Naive B cell (primary cell): ENCODE measurements around the gene GALNT17. TPM values are rescaled to one million over a fixed set of nuclear protein-coding genes. Genes with fewer than 3 reads are reported as not detected.
A peak's percentile ranks its signal among the peaks of the same experiment; 100 is the strongest.

Experiments
- ATAC-seq, 2 donors: fragments of 150-1000 bp; cut with Tn5 transposase; 2 replicates each; pipeline ENCODE4 v1.10.0; 2021; ENCODE audit warnings: low read depth in 2 of 2, mild to moderate bottlenecking in 2 of 2, moderate library complexity in 2 of 2
- DNase-seq: peaks from one replicate; pipeline ENCODE4 v3.0.0; 2022
- H3K27ac Mint-ChIP-seq, 6 donors: one replicate each; pipeline ENCODE4 v1.8.0; 2020 to 2022; ENCODE audit warnings: mild to moderate bottlenecking in 6 of 6, mixed read lengths in 6 of 6, moderate library complexity in 5 of 6, inconsistent platforms in 2 of 6
- H3K27me3 Mint-ChIP-seq, 3 donors: one replicate each; pipeline ENCODE4 v1.8.0; 2021 to 2022; ENCODE audit warnings: mixed read lengths in 3 of 3, mild to moderate bottlenecking in 1 of 3
- H3K36me3 Mint-ChIP-seq, 2 donors: one replicate each; pipeline ENCODE4 v1.8.0; 2020 to 2022; ENCODE audit warnings: mixed read lengths in 2 of 2, inconsistent platforms in 1 of 2, mild to moderate bottlenecking in 1 of 2
- H3K4me1 Mint-ChIP-seq, 3 donors: one replicate each; pipeline ENCODE4 v1.8.0; 2020 to 2022; ENCODE audit warnings: mixed read lengths in 3 of 3, inconsistent platforms in 1 of 3, mild to moderate bottlenecking in 1 of 3, moderate library complexity in 1 of 3
- H3K4me3 Mint-ChIP-seq, 8 donors: one replicate each; pipeline ENCODE4 v1.8.0; 2020 to 2022; ENCODE audit warnings: mild to moderate bottlenecking in 8 of 8, mixed read lengths in 8 of 8, moderate library complexity in 8 of 8, inconsistent platforms in 2 of 8
- H3K9me3 Mint-ChIP-seq, 7 donors: one replicate each; pipeline ENCODE4 v1.8.0; 2020 to 2022; ENCODE audit warnings: mixed read lengths in 7 of 7, mild to moderate bottlenecking in 5 of 7, inconsistent platforms in 2 of 7, moderate library complexity in 1 of 7
- polyA plus RNA-seq, 6 donors: library from polyadenylated mRNA; unstranded; fragments of 300-500 nt; fragmentation: Illumina TruSeq; gene quantifications; one replicate each; pipeline ENCODE4 v1.2.3, GENCODE V29; 2021; ENCODE audit warnings: low read depth in 6 of 6

GALNT17 gene
- polyA plus RNA-seq, 6 donors from 2014 or later, result not detected

GRCh38 chr7:71325151-71325550 is 193.2 kb downstream of the GALNT17 start:
- Mint-ChIP-seq H3K9me3 (peaks cover 0 to 13% (median 5%) of the 10 kb centered on the region in 7 donors), H3K4me3 (no peak overlapping the region), H3K4me1 (no peaks in the 10 kb centered on the region), H3K27me3 (no peaks in the 10 kb centered on the region), H3K36me3 (no peaks in the 10 kb centered on the region), H3K27ac (no peak overlapping the region)
- ATAC-seq, result no peak
- no peak for DNase-seq

GRCh38 chr7:71326595-71326994 is 194.7 kb downstream of the GALNT17 start:
- peaks cover 0 to 13% (median 10%) of the 10 kb centered on the region in 7 donors for H3K9me3 Mint-ChIP-seq
- ATAC-seq, result no peak
- no peaks in the 10 kb centered on the region for H3K4me1 Mint-ChIP-seq
- DNase-seq, result no peak
- H3K27me3 Mint-ChIP-seq, result no peaks in the 10 kb centered on the region
- H3K36me3 Mint-ChIP-seq, result no peaks in the 10 kb centered on the region
- H3K4me3 Mint-ChIP-seq, result no peak overlapping the region
- H3K27ac Mint-ChIP-seq, result no peak overlapping the region

DNA sequence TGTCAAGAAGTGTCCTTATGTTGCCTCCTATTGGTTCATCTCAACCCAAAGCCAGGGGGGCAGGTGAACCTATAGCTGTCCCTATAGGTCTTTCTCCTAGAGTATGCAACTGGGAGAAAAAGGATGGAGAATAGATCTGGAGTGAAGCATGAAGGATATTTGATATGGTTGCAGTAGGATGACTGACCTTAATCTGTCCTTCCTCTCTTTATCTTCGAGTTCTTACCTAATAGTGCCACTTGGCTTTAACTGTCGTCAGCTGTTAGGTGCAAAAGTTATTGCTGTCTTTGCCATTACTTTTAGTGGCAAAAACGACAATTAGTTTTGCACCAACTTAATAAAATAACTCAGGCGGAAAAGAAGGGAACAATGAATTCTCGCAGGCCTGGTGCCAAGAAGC is 196.0 kb downstream of the GALNT17 start:
- no peak for DNase-seq
- Mint-ChIP-seq H3K36me3 (no peaks in the 10 kb centered on the region), H3K27me3 (no peaks in the 10 kb centered on the region), H3K27ac (no peak overlapping the region), H3K9me3 (peaks cover 0 to 11% (median 8%) of the 10 kb centered on the region in 7 donors), H3K4me3 (no peak overlapping the region), H3K4me1 (no peaks in the 10 kb centered on the region)
- no peak for ATAC-seq

DNA sequence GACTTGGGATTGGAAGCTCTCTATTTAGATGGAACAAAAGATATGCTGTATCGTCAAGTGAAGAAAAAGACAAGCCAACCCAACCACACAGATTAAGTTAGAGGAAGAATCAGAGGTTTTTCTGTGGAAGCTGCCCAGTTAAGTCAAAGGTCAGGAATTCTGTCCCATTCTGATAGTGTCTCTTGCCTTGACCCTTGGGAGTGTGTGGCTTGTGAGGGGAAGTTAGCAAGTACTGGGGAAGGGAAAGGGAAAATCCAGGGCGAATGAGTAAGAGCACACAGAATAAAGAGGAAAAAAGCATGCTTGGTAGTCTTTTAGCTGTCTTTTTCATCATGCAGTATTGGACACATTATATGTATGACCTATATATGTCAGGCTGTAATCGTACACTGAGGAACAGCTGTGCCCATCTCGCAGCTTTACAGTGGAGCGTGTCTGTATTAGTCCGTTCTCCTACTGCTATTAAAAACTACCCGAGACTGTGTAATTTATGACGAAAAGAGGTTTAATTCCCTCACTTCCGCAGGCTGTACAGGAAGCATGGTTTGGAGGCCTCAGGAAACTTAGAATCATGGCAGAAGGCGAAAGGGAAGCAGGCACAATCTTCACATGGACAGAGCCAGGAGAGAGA is 197.2 kb downstream of the GALNT17 start:
- Mint-ChIP-seq H3K36me3 (no peaks in the 10 kb centered on the region), H3K9me3 (peaks cover 0 to 15% (median 7%) of the 10 kb centered on the region in 7 donors), H3K4me1 (no peaks in the 10 kb centered on the region), H3K27me3 (no peaks in the 10 kb centered on the region), H3K4me3 (no peak overlapping the region), H3K27ac (peak overlapping the region in 1 of 6 donors; percentile 27)
- ATAC-seq (no peak), DNase-seq (no peak)

DNA sequence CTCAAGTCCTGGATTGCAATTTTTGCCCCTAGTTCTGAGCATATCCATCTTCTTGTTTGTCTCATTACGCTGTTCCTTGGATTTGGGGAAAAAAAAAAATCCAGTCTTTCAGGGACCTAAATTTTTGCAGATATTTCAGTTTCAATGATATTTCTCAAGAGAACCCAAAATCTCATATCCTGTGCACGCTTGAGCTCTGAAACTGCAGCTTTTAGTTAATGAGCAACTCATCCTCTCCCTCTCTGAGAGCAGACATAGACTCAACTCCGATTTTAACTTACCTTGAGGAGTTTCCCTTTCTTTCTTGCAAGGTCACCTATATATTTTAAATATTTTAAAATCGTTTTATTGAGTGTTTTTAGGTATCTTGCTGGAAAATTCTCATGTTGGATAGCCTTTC is 200.3 kb downstream of the GALNT17 start:
- H3K4me3 Mint-ChIP-seq, result peak overlapping the region in 1 of 8 donors; percentile 72
- no peaks in the 10 kb centered on the region for H3K27me3 Mint-ChIP-seq
- H3K9me3 Mint-ChIP-seq, result peaks cover 0 to 15% (median 11%) of the 10 kb centered on the region in 7 donors
- H3K4me1 Mint-ChIP-seq, result no peaks in the 10 kb centered on the region
- no peaks in the 10 kb centered on the region for H3K36me3 Mint-ChIP-seq
- ATAC-seq, result no peak
- no peak for DNase-seq
- no peak overlapping the region for H3K27ac Mint-ChIP-seq

DNA sequence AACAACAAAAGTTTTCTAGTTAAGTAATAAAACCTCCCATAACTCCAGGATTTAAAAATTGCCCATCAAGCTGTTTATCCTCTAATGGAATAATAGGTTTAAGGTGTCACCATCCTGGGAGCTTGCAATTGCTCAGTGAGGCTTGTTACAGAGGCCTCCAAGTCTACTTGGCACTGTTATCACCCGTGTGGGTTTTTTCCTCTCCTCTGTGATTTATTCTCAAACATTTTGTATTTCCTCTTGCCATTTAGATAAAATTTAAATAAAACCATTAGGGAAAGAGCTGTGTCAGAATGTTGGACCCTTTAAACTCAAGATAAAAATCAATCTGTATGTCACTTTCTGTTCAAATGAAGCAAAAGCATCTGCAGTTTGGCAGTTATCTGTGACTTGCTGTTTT is 202.6 kb downstream of the GALNT17 start:
- peaks cover 0 to 22% (median 10%) of the 10 kb centered on the region in 7 donors for H3K9me3 Mint-ChIP-seq
- no peak overlapping the region for H3K4me3 Mint-ChIP-seq
- no peak overlapping the region for H3K27ac Mint-ChIP-seq
- no peaks in the 10 kb centered on the region for H3K4me1 Mint-ChIP-seq
- no peak for DNase-seq
- no peaks in the 10 kb centered on the region for H3K27me3 Mint-ChIP-seq
- no peak for ATAC-seq
- H3K36me3 Mint-ChIP-seq, result no peaks in the 10 kb centered on the region

GRCh38 chr7:71338866-71339265 is 206.9 kb downstream of the GALNT17 start:
- ATAC-seq (no peak), DNase-seq (no peak)
- Mint-ChIP-seq H3K4me1 (no peaks in the 10 kb centered on the region), H3K9me3 (peaks cover 3 to 53% (median 13%) of the 10 kb centered on the region in 7 donors), H3K27ac (no peak overlapping the region), H3K4me3 (no peak overlapping the region), H3K36me3 (no peaks in the 10 kb centered on the region), H3K27me3 (no peaks in the 10 kb centered on the region)

GRCh38 chr7:71339924-71340323 is 208.0 kb downstream of the GALNT17 start:
- DNase-seq (no peak), ATAC-seq (no peak)
- H3K9me3 Mint-ChIP-seq, result peaks cover 7 to 64% (median 17%) of the 10 kb centered on the region in 7 donors
- H3K4me1 Mint-ChIP-seq, result no peaks in the 10 kb centered on the region
- H3K36me3 Mint-ChIP-seq, result no peaks in the 10 kb centered on the region
- H3K4me3 Mint-ChIP-seq, result no peak overlapping the region
- no peak overlapping the region for H3K27ac Mint-ChIP-seq
- no peaks in the 10 kb centered on the region for H3K27me3 Mint-ChIP-seq

DNA sequence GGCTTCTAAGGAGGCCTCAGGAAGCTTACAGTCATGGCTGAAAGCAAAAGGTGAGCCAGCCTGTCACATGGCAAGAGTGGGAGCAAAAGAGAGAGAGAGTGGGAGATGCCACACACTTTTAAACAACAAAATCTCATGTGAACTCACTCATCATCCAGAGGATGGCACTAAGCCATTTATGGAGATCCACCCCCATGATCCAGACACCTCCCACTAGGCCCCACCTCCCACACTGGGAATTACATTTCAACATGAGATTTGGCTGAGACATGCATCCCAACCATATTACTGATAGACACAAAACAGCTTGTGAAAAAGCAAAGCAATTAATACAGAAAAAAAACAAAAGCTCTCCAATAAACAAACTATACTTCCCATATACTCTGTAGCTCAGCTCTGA is 210.3 kb downstream of the GALNT17 start:
- Mint-ChIP-seq H3K4me3 (no peak overlapping the region), H3K27ac (no peak overlapping the region), H3K4me1 (no peaks in the 10 kb centered on the region), H3K27me3 (no peaks in the 10 kb centered on the region), H3K9me3 (peaks cover 11 to 64% (median 16%) of the 10 kb centered on the region in 7 donors), H3K36me3 (no peaks in the 10 kb centered on the region)
- DNase-seq (no peak), ATAC-seq (no peak)

DNA sequence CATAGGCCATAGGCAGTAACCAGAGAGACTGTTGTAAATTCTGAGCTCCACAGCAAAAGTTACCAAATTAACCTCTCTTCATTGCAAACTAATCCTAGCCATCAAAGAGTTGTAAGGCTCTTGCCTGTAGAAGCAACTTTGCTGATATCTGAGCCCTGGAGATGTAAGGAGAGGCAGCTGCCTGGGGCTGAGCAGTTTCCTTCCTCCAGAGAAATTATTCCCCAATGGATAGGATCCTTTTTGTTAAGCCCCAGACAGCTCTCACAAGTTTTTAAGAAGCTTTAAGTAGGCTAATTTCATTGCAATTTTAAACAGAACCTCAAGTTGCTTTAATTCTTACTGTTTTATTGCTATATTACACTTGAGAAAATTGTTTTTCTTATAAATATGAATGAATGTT is 211.1 kb downstream of the GALNT17 start:
- H3K27ac Mint-ChIP-seq, result no peak overlapping the region

GRCh38 chr7:71343892-71344291 is 211.9 kb downstream of the GALNT17 start:
- Mint-ChIP-seq H3K27ac (no peak overlapping the region), H3K4me1 (no peaks in the 10 kb centered on the region), H3K27me3 (no peaks in the 10 kb centered on the region), H3K36me3 (no peaks in the 10 kb centered on the region), H3K4me3 (no peak overlapping the region), H3K9me3 (peaks cover 10 to 58% (median 17%) of the 10 kb centered on the region in 7 donors)
- ATAC-seq, result no peak
- no peak for DNase-seq

More for the DNA sequence above, 211.1 kb downstream of the GALNT17 start:
- no peaks in the 10 kb centered on the region for H3K4me1 Mint-ChIP-seq
- no peak overlapping the region for H3K4me3 Mint-ChIP-seq
- DNase-seq, result no peak
- no peaks in the 10 kb centered on the region for H3K36me3 Mint-ChIP-seq
- H3K9me3 Mint-ChIP-seq, result peaks cover 11 to 64% (median 17%) of the 10 kb centered on the region in 7 donors
- no peaks in the 10 kb centered on the region for H3K27me3 Mint-ChIP-seq
- no peak for ATAC-seq

DNA sequence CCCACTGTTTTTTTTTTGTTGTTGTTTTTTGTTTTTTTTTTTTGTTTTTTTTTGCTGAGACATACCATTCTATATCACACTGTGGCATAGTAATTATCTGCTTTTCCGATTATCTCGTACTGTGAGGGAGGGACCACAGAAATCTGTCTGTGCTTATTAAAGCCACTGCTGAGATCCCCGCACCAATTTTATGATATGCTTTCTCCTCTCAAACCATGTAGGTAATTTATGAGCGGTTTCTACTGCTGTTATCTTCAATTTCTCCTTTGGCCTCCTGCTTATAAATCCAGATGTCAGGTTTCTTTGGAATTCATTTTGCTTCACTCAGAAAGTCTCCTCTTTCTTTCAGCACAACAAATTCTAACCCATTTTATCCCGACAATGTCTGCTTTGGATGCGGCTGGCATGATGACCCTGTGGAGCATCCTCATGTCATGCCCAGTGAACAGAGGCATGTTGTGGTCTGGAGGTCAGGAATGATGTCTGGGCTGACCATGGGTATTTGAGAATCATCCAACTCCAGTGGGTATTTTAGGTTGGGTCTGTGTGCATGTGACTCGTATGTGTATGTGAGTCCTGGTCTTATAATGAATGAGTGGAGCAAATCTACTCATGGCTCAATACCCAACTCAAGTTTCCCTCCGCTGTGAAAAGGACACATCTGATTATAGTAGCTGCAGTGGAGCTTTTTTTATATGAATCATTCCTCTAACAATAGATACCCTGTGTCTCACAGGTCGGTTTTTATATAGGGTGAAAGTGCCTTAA is 213.4 kb downstream of the GALNT17 start:
- no peak overlapping the region for H3K27ac Mint-ChIP-seq
- H3K4me3 Mint-ChIP-seq, result no peak overlapping the region
- no peak for DNase-seq
- H3K9me3 Mint-ChIP-seq, result peaks cover 5 to 49% (median 17%) of the 10 kb centered on the region in 7 donors
- H3K27me3 Mint-ChIP-seq, result no peaks in the 10 kb centered on the region
- H3K36me3 Mint-ChIP-seq, result no peaks in the 10 kb centered on the region
- ATAC-seq, result no peak
- no peaks in the 10 kb centered on the region for H3K4me1 Mint-ChIP-seq

DNA sequence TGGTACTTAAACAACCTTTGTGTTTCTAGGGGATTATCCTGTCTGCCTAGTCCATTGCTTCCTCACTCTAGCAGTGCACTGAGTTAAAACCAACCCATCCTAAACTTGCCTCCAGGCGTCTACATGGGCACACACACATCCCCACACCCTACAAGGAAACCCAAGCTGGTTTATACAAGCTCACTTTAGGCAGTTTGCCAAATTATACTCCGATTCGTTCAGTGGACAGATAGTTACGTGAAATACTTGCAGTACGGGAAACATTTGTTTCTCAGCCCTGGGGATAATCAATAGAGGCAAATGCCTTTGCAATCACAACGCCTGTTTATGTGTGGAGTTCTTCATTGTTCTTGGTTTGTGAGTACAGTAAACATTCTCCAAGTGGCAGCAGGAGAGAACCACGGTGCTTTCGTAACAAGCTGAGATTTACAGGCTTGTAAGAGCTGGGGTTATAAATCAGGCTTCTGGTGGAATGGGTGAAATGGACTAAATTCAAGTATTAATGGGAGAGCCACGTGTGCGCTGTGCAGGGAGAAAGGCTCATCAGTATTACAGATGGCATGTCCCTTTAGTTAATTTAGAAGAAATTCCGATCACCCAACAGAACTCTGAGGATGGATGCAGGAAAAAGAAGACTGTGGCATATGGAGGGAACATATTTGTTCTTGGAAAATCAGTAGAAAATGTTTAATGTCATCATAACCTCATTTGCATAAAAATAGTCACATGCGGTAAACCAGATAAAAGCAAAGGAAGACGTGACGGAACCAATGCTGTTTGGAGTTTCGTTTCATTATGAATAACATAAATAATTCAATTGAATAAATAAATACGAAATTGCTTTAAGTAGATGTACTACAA is 217.1 kb downstream of the GALNT17 start:
- Mint-ChIP-seq H3K27ac (no peak overlapping the region), H3K4me3 (no peak overlapping the region), H3K9me3 (peaks cover 4 to 30% (median 19%) of the 10 kb centered on the region in 7 donors), H3K27me3 (no peaks in the 10 kb centered on the region), H3K4me1 (no peaks in the 10 kb centered on the region), H3K36me3 (no peaks in the 10 kb centered on the region)
- ATAC-seq (no peak), DNase-seq (no peak)
